HTR-8/SVneo (cell line): Measurements from ENCODE around the gene CHM.
"Not testable (repeated sequence)": the region's sequence is repeated elsewhere in the genome, so short reads cannot be mapped to it uniquely, and the experiment has no call there.

Experiments used
- DNase-seq: peaks from one replicate; pipeline ENCODE4 v3.0.0; 2011; ENCODE audit warnings: low spot score, mixed read lengths; ENCODE audit not compliant: insufficient read length
- FAIRE-seq: peaks from 2 replicates; lab custom pipeline; 2011; peaks lifted over from hg19 to GRCh38; lab: Jason Lieb, UNC

Gene CHM

GRCh38 chrX:85998954-85999353 lies 48.4 kb downstream of the CHM start:
- FAIRE-seq (no peak), DNase-seq (no peak)

- FAIRE-seq = no peak
- no peak for DNase-seq
These were observed 50.8 kb downstream of the CHM start for GRCh38 chrX:85996555-85996954.

GRCh38 chrX:85995641-85996040 lies 51.7 kb downstream of the CHM start:
- FAIRE-seq (no peak), DNase-seq (no peak)

- DNase-seq (no peak), FAIRE-seq (no peak)
These were observed 52.6 kb downstream of the CHM start for GRCh38 chrX:85994797-85995196.

- DNase-seq (no peak), FAIRE-seq (no peak)
These were observed 53.1 kb downstream of the CHM start for GRCh38 chrX:85994228-85994627.

GRCh38 chrX:85993539-85994197 lies 53.7 kb downstream of the CHM start:
- DNase-seq (no peak), FAIRE-seq (no peak)

- DNase-seq (no peak), FAIRE-seq (no peak)
These were observed 54.5 kb downstream of the CHM start for GRCh38 chrX:85992811-85993229.

- DNase-seq (no peak), FAIRE-seq (no peak)
These were observed 59.0 kb downstream of the CHM start for GRCh38 chrX:85988353-85988752.

GRCh38 chrX:85980286-85980685 lies 67.1 kb downstream of the CHM start:
- no peak for DNase-seq
- FAIRE-seq = no peak

GRCh38 chrX:85977218-85977617 lies 70.1 kb downstream of the CHM start:
- DNase-seq (no peak), FAIRE-seq (no peak)

GRCh38 chrX:85972351-85972750 lies 75.0 kb downstream of the CHM start:
- not testable (repeated sequence) for FAIRE-seq, DNase-seq

- FAIRE-seq = no peak
- DNase-seq = no peak
These were observed 82.6 kb downstream of the CHM start for GRCh38 chrX:85964744-85965143.

- DNase-seq = peak; percentile 6
- no peak for FAIRE-seq
These were observed 83.6 kb downstream of the CHM start for GRCh38 chrX:85963736-85964135.

- DNase-seq = no peak
- FAIRE-seq = no peak
These were observed 91.8 kb downstream of the CHM start for GRCh38 chrX:85955510-85955909.

- DNase-seq, FAIRE-seq: not testable (repeated sequence)
These were observed 102.6 kb downstream of the CHM start for GRCh38 chrX:85944751-85945150.

- FAIRE-seq (no peak), DNase-seq (no peak)
These were observed 106.1 kb downstream of the CHM start for GRCh38 chrX:85941275-85941674.

- not testable (repeated sequence) for FAIRE-seq, DNase-seq
These were observed 107.4 kb downstream of the CHM start for GRCh38 chrX:85939942-85940341.

- not testable (repeated sequence) for FAIRE-seq, DNase-seq
These were observed 113.0 kb downstream of the CHM start for GRCh38 chrX:85934399-85934798.

GRCh38 chrX:85930099-85930498 lies 117.3 kb downstream of the CHM start:
- no peak for DNase-seq
- no peak for FAIRE-seq

GRCh38 chrX:85928606-85929005 lies 118.8 kb downstream of the CHM start:
- DNase-seq (no peak), FAIRE-seq (no peak)

GRCh38 chrX:85927740-85928139 lies 119.6 kb downstream of the CHM start:
- DNase-seq (no peak), FAIRE-seq (no peak)

GRCh38 chrX:85922821-85923220 lies 124.5 kb downstream of the CHM start:
- FAIRE-seq = no peak
- no peak for DNase-seq
